Measurements from ENCODE around the gene NAPSA. TPM values are rescaled to one million over a fixed set of nuclear protein-coding genes. Genes with fewer than 3 reads are reported as not detected.

NAPSA gene
- total and polyA plus RNA-seq, 9 of the 15 experiments (the other 6 are each of a cell fraction or from before 2014, with no cell fraction given): 0.25 to 1.9 (median 0.69) TPM

GRCh38 chr19:50329146-50329925, 36.1 kb downstream of the NAPSA start, which contains the start of gene KCNC3 (continued):
- TF ChIP-seq CREB3L1 (IDR thresholded peaks at IDR 0.05; ENCODE audit: borderline replicate concordance, low read depth): 0 out of 2 replicates have a peak, but pooled peaks have one; percentile 38
- no peak for TF ChIP-seq ZBTB43 (CRISPR knock-in tag; IDR thresholded peaks at IDR 0.05)
- no peak for TF ChIP-seq ZNF444 (CRISPR knock-in tag; IDR thresholded peaks at IDR 0.05)
- no peak for TF ChIP-seq GTF2A2 (tag; IDR thresholded peaks at IDR 0.05)
- TF ChIP-seq EP400 (IDR thresholded peaks at IDR 0.05): no peak
- no peak for TF ChIP-seq ZNF311 (CRISPR knock-in tag; IDR thresholded peaks at IDR 0.05)
- TF ChIP-seq SREBF1 (IDR thresholded peaks at IDR 0.05; ENCODE audit: borderline replicate concordance, low read depth, low read length): no peak
- TF ChIP-seq NBN (IDR thresholded peaks at IDR 0.05; ENCODE audit: low read depth): peak; percentile 50; the same call in 1 of the 2 replicates
- TF ChIP-seq RBM15 (IDR thresholded peaks at IDR 0.05; ENCODE audit: insufficient read depth, low read length): no peak
- TF ChIP-seq ZBTB5 (IDR thresholded peaks at IDR 0.05): no peak
- peak; percentile 69 for TF ChIP-seq MAX (CRISPR knock-in tag; IDR thresholded peaks at IDR 0.05)
- TF ChIP-seq TFE3 (CRISPR knock-in tag; IDR thresholded peaks at IDR 0.05): no peak
- TF ChIP-seq ZNF445 (CRISPR knock-in tag; IDR thresholded peaks at IDR 0.05; ENCODE audit: low read depth): no peak
- no peak for TF ChIP-seq KAT8 (IDR thresholded peaks at IDR 0.05; ENCODE audit: low read depth)
- no peak for TF ChIP-seq ATF3 (IDR thresholded peaks at IDR 0.05)
- TF ChIP-seq ATF3 (CRISPR knock-in tag; conservative IDR thresholded peaks at IDR 0.05): no peak
- TF ChIP-seq KLF16 (IDR thresholded peaks at IDR 0.05): no peak
- no peak for TF ChIP-seq GTF2E2 (tag; IDR thresholded peaks at IDR 0.05)
- no peak for TF ChIP-seq PRPF4 (IDR thresholded peaks at IDR 0.05; ENCODE audit: insufficient read depth, low read depth, low read length, poor library complexity, severe bottlenecking)
- 0 out of 2 replicates have a peak, but pooled peaks have one; percentile 16 for TF ChIP-seq ESRRA (IDR thresholded peaks at IDR 0.05; ENCODE audit: borderline replicate concordance, low read depth)

All from K562 (cell line).